Measurements from ENCODE around the gene SMAP1.

SMAP1 gene

DNA sequence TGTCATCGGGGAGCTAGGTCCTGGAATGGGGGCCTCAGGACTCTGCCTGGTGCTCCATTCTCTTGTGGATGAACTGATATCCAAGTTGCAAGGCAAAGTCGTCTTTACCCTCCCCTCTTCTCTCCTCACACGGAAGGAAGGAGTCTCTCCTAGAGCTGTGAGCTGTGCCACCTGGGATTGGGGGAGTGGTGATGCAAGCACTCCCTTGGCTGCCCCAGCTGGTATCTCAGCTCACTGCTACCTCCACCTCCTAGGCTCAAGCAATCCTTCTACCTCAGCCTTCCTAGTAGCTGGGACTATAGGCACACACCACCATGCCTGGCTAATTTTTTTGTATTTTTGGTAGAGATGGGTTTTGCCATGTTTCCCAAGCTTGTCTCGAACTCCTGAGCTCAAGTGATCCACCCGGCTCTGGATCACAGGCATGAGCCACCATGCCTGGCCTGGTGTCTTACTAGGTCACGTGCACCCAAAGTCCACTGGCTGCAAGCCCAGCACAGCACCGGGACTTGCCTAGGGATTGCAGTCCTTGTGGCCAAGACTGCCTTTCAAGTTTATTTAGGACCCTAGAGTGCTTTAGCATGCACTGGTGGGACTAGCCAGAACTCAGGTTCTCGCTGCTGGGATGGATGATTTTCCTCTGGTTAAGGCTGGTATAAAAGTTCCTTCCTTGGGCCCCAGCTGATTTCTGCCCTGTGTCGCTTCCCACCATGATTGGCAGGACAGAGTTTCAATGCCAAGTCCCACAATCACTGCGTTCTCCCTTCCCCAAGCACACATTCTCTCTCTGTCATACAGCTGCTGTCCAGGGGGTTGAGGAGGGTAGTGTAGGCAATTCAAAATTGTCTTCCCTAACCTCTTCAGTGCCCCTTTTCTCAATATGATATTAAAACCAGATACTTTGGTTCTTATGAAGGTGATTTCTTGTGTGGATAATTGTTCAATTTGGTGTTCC, 33.5 kb downstream of the SMAP1 start:
- no peak for TF ChIP-seq MYC (IDR thresholded peaks at IDR 0.05; ENCODE audit: low read depth, low read length)
- TF ChIP-seq POLR2A (IDR thresholded peaks at IDR 0.05; ENCODE audit: extremely low read depth, insufficient read length): no peak
- TF ChIP-seq, protein P1, sequence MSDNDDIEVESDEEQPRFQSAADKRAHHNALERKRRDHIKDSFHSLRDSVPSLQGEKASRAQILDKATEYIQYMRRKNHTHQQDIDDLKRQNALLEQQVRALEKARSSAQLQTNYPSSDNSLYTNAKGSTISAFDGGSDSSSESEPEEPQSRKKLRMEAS (IDR thresholded peaks at IDR 0.05; ENCODE audit: low read depth, low read length): no peak
- DNase-seq (ENCODE audit: low read depth): no peak
- H3K4me3 ChIP-seq (ENCODE audit: low read depth, low read length): no peak overlapping the region

DNA sequence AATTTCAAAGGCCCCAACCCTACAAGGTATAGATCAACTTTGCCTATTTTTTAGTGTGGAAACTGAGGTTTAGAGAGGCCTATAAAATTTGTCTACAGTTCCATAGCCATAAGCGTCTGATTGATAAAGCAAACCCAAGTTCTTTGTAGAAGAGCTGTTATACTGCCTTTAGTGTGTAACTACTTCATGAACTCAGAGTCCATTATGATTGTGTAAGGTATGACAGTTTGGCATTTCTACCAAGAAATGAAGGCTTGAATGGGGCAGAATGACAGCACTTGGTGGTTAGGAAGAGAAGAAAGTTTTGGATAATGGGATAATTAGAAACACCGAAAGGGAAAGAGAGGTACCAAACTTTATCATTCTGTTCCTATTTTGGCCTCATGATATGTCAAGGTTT, 38.1 kb downstream of the SMAP1 start:
- TF ChIP-seq, protein P1 (IDR thresholded peaks at IDR 0.05; ENCODE audit: low read depth, low read length): no peak
- no peak for TF ChIP-seq POLR2A (IDR thresholded peaks at IDR 0.05; ENCODE audit: extremely low read depth, insufficient read length)
- TF ChIP-seq CTCF (IDR thresholded peaks at IDR 0.05; ENCODE audit: low read depth, low read length): no peak
- TF ChIP-seq MYC (IDR thresholded peaks at IDR 0.05; ENCODE audit: low read depth, low read length): no peak
- no peak for DNase-seq (ENCODE audit: low read depth)
- no peak overlapping the region for H3K4me3 ChIP-seq (ENCODE audit: low read depth, low read length)

- H3K4me3 ChIP-seq (ENCODE audit: low read depth, low read length): no peak overlapping the region
- DNase-seq (ENCODE audit: low read depth): peak; percentile 63
- TF ChIP-seq CTCF (IDR thresholded peaks at IDR 0.05; ENCODE audit: low read depth, low read length) (peak; percentile 6), MYC (IDR thresholded peaks at IDR 0.05; ENCODE audit: low read depth, low read length) (no peak)
Observed at GRCh38 chr6:70706491-70707123, 38.9 kb downstream of the SMAP1 start.

DNA sequence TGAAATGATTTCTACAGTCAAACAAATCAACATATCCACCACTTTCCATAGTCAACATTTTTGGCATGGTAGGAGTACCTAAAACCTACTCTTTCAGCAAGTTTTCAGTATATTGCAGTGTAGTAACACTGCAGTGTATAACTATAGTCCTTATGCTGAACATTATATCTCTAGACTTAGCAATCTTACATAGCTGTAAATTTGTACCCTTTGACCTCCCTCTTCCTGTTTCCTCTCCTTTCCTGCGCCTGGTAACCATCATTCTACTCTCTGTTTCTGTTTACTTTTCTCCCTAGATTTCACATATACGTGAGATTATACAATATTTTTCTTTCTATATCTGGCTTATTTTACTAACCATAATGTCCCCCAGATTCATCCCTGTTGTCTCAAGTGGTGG, 40.2 kb downstream of the SMAP1 start:
- DNase-seq (ENCODE audit: low read depth): no peak
- no peak for TF ChIP-seq MYC (IDR thresholded peaks at IDR 0.05; ENCODE audit: low read depth, low read length)
- TF ChIP-seq, protein P1 (IDR thresholded peaks at IDR 0.05; ENCODE audit: low read depth, low read length): no peak
- no peak for TF ChIP-seq CTCF (IDR thresholded peaks at IDR 0.05; ENCODE audit: low read depth, low read length)
- no peak for TF ChIP-seq POLR2A (IDR thresholded peaks at IDR 0.05; ENCODE audit: extremely low read depth, insufficient read length)
- H3K4me3 ChIP-seq (ENCODE audit: low read depth, low read length): no peak overlapping the region

DNA sequence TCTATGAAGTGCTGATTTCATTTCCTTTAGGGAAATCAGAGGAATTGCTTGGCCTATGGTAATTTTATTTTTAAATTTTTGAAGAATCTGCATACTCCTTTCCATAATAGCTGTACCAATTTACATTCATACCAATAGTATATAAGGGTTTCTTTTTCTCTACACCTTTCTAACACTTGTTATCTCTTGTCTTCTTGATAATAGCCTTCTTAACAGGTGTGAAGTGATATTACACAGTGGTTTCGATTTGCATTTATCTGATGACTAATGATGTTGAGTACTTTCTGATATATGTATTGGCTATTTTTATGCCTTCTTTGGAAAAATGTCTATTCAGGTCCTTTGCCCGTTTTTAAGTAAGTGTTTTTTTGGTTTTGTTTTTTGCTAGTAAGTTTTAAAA, 40.8 kb downstream of the SMAP1 start:
- no peak overlapping the region for H3K4me3 ChIP-seq (ENCODE audit: low read depth, low read length)
- TF ChIP-seq MYC (IDR thresholded peaks at IDR 0.05; ENCODE audit: low read depth, low read length): no peak
- TF ChIP-seq CTCF (IDR thresholded peaks at IDR 0.05; ENCODE audit: low read depth, low read length): no peak
- TF ChIP-seq POLR2A (IDR thresholded peaks at IDR 0.05; ENCODE audit: extremely low read depth, insufficient read length): no peak
- TF ChIP-seq, protein P1 (IDR thresholded peaks at IDR 0.05; ENCODE audit: low read depth, low read length): no peak

GRCh38 chr6:70709826-70710225, 42.1 kb downstream of the SMAP1 start:
- DNase-seq (ENCODE audit: low read depth): peak; percentile 68
- no peak for TF ChIP-seq CTCF (IDR thresholded peaks at IDR 0.05; ENCODE audit: low read depth, low read length)
- H3K4me3 ChIP-seq (ENCODE audit: low read depth, low read length): no peak overlapping the region

More for the DNA sequence above, 40.8 kb downstream of the SMAP1 start:
- no peak for DNase-seq (ENCODE audit: low read depth)

All from NB4 (cell line).